HEK293 (cell line): ENCODE results near the gene GMPR2.

Experiments used
- BCL11A ChIP-seq: fragments of 450-650 bp; formaldehyde crosslinking; IDR thresholded peaks from 2 replicates; pipeline ENCODE4 v1.5.1; 2016; ENCODE audit warnings: low read depth, missing biosample characterization, missing genetic modification characterization
- ZNF660 ChIP-seq: fragments of 450-650 bp; IDR thresholded peaks from 2 replicates; pipeline ENCODE4 v1.5.1; 2018; ENCODE audit warnings: missing biosample characterization, mild to moderate bottlenecking, missing genetic modification characterization
- TF ChIP-seq, protein P1 (sequence below): IDR thresholded peaks from 2 replicates; pipeline ENCODE4 v1.6.1; 2011; ENCODE audit warnings: mild to moderate bottlenecking, low read depth, low read length, borderline replicate concordance

DNA sequence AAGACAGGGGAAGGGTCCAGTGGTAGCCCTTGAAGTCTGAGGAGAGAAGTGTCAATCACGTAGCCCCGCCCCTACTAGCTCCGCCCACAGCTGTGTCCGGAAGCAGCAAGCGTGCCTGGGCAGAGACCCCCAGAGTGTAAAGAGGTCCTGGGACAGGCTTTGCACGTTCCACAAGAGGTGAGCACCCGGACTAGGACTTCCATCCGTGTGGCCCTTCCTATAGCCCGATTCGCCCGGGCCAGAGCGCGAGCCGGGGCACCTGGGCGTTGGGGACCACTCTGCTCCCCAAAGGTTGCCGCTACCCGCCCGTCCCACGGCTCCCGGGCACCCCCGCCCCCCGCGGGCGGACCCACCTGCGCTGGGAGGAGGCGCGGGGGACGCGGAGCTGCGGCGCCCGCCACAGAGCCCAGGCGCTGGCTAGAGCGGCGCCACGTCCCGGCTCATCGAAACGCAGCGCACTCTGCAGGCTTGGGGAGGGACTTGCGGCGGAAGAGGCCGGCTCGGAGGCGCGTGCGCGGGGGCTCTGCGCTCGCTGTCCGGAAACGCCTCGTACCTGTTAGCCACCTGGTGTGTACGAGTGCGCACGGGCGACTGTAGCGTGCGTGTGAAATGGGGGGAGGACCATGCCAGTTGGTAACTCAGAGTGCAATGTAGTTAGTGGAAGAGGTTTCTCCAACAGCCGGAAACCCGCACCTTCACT, 38.6 kb downstream of the GMPR2 start, which contains the start of gene RABGGTA:
- peak; percentile 78; the same call in 1 of the 2 replicates for TF ChIP-seq ZNF660 (tag by site-specific recombination)
- TF ChIP-seq BCL11A (tag by site-specific recombination): no peak
- TF ChIP-seq, protein P1, sequence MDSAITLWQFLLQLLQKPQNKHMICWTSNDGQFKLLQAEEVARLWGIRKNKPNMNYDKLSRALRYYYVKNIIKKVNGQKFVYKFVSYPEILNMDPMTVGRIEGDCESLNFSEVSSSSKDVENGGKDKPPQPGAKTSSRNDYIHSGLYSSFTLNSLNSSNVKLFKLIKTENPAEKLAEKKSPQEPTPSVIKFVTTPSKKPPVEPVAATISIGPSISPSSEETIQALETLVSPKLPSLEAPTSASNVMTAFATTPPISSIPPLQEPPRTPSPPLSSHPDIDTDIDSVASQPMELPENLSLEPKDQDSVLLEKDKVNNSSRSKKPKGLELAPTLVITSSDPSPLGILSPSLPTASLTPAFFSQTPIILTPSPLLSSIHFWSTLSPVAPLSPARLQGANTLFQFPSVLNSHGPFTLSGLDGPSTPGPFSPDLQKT: no peak; the same call in 1 of the 2 replicates
